Gastrocnemius medialis (tissue), 4 donors: Measurements from ENCODE around the gene GART. TPM values are rescaled to one million over a fixed set of nuclear protein-coding genes. Genes with fewer than 3 reads are reported as not detected.

Source experiments
- ATAC-seq, 2 donors: fragments of 150-250 bp; one replicate each; pipeline ENCODE4 v1.9.1; 2016
- DNase-seq, 2 donors: peaks; one replicate each; pipeline ENCODE4 v3.0.0-alpha.2; 2019
- H3K27ac ChIP-seq, 4 donors: fragments of 200-600 bp; sonication (generic); 1 replicate in 1 of 4; 2 replicates in 3 of 4; pipeline ENCODE4 v1.5.1; 2016 to 2018; ENCODE audit warnings: mild to moderate bottlenecking in 2 of 4, moderate library complexity in 1 of 4
- H3K27me3 ChIP-seq, 3 donors: fragments of 200-600 bp; sonication (generic) in 2 of 3; 1 replicate in 1 of 3; 2 replicates in 2 of 3; pipeline versions ENCODE4 v1.5.1 to v1.6.0; 2016 to 2019; ENCODE audit warnings: mild to moderate bottlenecking in 1 of 3, moderate library complexity in 1 of 3
- H3K36me3 ChIP-seq, 2 donors: fragments of 200-600 bp; sonication (generic) in 1 of 2; one replicate each; pipeline ENCODE4 v1.5.1; 2017 to 2018
- H3K4me1 ChIP-seq, 2 donors: fragments of 200-600 bp; sonication (generic) in 1 of 2; one replicate each; pipeline ENCODE4 v1.5.1; 2016 to 2017; ENCODE audit warnings: mild to moderate bottlenecking in 2 of 2
- H3K4me3 ChIP-seq, 4 donors: fragments of 200-600 bp; sonication (generic) in 3 of 4; 1 replicate in 1 of 4; 2 replicates in 3 of 4; pipeline ENCODE4 v1.5.1; 2016 to 2019; ENCODE audit warnings: mild to moderate bottlenecking in 2 of 4
- H3K9me3 ChIP-seq, 3 donors: fragments of 200-600 bp; sonication (generic) in 2 of 3; 1 replicate in 1 of 3; 2 replicates in 2 of 3; pipeline ENCODE4 v1.5.1; 2016 to 2019
- POLR2A ChIP-seq, 2 donors: fragments of 450-650 bp; IDR thresholded peaks; one replicate each; pipeline ENCODE4 v1.6.1; 2017; ENCODE audit warnings: antibody characterized with exemption in 2 of 2, mild to moderate bottlenecking in 2 of 2, moderate library complexity in 2 of 2
- in situ Hi-C, 4 donors: fragments of 200-750 bp; cut with MboI; loops; one replicate each; pipeline versions ENCODE4 v1.15.0 to v1.8.0; 2017; ENCODE audit warnings: low sequenced_read_pairs in 4 of 4
- intact Hi-C: fragments of 100-400 bp; cut with DNase I; formaldehyde crosslinking; loops from one replicate; pipeline ENCODE4 v1.15.1; 2023; ENCODE audit warnings: low total_unique reads
- total RNA-seq, 4 donors: library from RNA; depleted of rRNA; stranded (reverse); fragments of >200 nt; gene quantifications; one replicate each; pipeline versions ENCODE4 v1.1.0 to v1.2.3, GENCODE V29; 2016
- TF ChIP-seq, protein P1 (sequence below), 5 experiments: fragments of 450-650 bp in 3 of 5; fragments of 200-600 bp in 2 of 5; sonication (generic) in 2 of 5; IDR thresholded peaks in 4 of 5; conservative IDR thresholded peaks in 1 of 5; 1 replicate in 4 of 5; 2 replicates in 1 of 5; pipeline ENCODE4 v1.5.1; 2016 to 2019; ENCODE audit warnings: antibody characterized with exemption in 5 of 5, mild to moderate bottlenecking in 3 of 5, moderate library complexity in 3 of 5

The GART gene
- total RNA-seq, 4 donors from 2014 or later: 46.3 to 97.5 (median 55.4) TPM

DNA sequence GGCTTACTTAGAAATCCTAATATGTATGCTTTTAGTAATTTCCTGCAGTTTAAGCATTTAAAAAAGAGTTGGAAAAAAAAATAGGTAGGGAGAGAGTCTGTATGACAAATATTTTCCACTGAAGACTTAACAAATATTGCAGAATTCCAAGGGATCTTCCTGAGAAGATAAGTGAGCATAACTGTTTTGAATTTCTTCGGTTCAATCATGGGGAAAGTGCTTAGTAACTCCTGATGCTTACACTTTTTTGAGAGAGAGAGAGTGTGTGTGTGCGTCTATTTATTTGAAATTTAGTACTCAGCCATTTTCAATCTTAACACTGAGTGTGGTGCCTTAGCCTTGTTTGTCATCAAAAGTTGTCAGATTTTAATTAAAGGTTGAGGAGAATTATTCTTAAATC, 19.5 kb upstream of the GART start:
- intact Hi-C loops (no loop called here), in situ Hi-C loops (no loop called here)
- Histone ChIP-seq H3K4me1 (peaks cover 4 to 12% of the 10 kb centered on the region in 2 donors), H3K4me3 (no peak overlapping the region), H3K27ac (no peak overlapping the region), H3K27me3 (no peaks in the 10 kb centered on the region), H3K9me3 (no peaks in the 10 kb centered on the region), H3K36me3 (peaks cover 0 to 71% of the 10 kb centered on the region in 2 donors)
- TF ChIP-seq, protein P1, sequence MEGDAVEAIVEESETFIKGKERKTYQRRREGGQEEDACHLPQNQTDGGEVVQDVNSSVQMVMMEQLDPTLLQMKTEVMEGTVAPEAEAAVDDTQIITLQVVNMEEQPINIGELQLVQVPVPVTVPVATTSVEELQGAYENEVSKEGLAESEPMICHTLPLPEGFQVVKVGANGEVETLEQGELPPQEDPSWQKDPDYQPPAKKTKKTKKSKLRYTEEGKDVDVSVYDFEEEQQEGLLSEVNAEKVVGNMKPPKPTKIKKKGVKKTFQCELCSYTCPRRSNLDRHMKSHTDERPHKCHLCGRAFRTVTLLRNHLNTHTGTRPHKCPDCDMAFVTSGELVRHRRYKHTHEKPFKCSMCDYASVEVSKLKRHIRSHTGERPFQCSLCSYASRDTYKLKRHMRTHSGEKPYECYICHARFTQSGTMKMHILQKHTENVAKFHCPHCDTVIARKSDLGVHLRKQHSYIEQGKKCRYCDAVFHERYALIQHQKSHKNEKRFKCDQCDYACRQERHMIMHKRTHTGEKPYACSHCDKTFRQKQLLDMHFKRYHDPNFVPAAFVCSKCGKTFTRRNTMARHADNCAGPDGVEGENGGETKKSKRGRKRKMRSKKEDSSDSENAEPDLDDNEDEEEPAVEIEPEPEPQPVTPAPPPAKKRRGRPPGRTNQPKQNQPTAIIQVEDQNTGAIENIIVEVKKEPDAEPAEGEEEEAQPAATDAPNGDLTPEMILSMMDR (IDR thresholded peaks at IDR 0.05 in 4 of 5, conservative IDR thresholded peaks at IDR 0.05 in 1 of 5): no peak
- TF ChIP-seq POLR2A (IDR thresholded peaks at IDR 0.05): no peak
- DNase-seq (no peak), ATAC-seq (no peak)

DNA sequence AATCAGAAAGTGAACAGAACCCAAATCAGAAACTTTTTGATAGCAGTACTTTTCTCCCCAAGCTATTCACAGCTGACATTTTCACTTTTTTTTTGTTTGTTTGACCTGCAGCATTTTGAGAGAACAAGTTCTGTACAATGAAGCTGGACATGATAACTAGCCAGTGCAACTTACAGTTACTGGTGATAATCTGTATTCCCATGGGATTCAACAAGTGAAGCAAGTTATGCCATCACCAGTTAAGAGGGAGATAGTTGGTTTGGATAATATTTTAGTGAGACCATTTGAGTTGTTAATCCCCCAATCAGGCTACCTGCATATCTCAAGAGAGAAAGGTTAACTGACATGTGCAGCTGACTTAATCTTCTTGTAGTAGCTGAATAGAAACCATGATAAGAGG, 19.0 kb upstream of the GART start:
- no peak overlapping the region for H3K4me3 ChIP-seq
- intact Hi-C loops (no loop called here), in situ Hi-C loops (no loop called here)
- no peaks in the 10 kb centered on the region for H3K27me3 ChIP-seq
- peaks cover 0 to 75% of the 10 kb centered on the region in 2 donors for H3K36me3 ChIP-seq
- no peak for TF ChIP-seq POLR2A (IDR thresholded peaks at IDR 0.05)
- TF ChIP-seq, protein P1 (IDR thresholded peaks at IDR 0.05 in 4 of 5, conservative IDR thresholded peaks at IDR 0.05 in 1 of 5): no peak
- ATAC-seq: no peak
- no peaks in the 10 kb centered on the region for H3K9me3 ChIP-seq
- H3K27ac ChIP-seq: no peak overlapping the region
- no peak for DNase-seq
- H3K4me1 ChIP-seq: peaks cover 8 to 16% of the 10 kb centered on the region in 2 donors

DNA sequence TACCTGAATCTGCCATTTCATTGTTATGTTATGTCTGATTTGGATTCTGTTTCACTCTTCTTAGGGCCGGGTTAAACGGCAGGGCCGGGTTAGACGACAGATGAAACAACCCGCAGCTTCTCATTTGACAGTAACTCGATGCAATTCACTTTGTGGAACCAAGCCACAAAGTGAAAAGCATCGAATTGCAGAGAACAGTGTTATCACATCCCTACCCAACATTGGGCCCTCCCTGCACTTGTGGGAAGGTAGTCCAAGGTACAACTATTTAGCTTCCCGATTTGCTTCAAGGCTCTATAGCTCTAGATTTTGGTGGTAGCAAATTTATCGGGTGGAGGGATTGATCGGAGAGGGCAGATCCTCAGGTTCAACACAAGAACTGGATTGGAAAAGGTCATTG, 17.9 kb upstream of the GART start:
- Histone ChIP-seq H3K27ac (no peak overlapping the region), H3K4me1 (peaks cover 14 to 24% of the 10 kb centered on the region in 2 donors), H3K36me3 (peaks cover 0 to 83% of the 10 kb centered on the region in 2 donors), H3K4me3 (no peak overlapping the region), H3K27me3 (no peaks in the 10 kb centered on the region), H3K9me3 (no peaks in the 10 kb centered on the region)
- ATAC-seq (peak in 1 of 2 donors; percentile 56), DNase-seq (no peak)
- intact Hi-C loops: loop anchor here (5.0 kb wide), 1 partner anchor 32 kb away; no protein-coding TSS in a partner anchor
- in situ Hi-C loops: no loop called here
- TF ChIP-seq, protein P1 (IDR thresholded peaks at IDR 0.05 in 4 of 5, conservative IDR thresholded peaks at IDR 0.05 in 1 of 5): no peak
- TF ChIP-seq POLR2A (IDR thresholded peaks at IDR 0.05): no peak

DNA sequence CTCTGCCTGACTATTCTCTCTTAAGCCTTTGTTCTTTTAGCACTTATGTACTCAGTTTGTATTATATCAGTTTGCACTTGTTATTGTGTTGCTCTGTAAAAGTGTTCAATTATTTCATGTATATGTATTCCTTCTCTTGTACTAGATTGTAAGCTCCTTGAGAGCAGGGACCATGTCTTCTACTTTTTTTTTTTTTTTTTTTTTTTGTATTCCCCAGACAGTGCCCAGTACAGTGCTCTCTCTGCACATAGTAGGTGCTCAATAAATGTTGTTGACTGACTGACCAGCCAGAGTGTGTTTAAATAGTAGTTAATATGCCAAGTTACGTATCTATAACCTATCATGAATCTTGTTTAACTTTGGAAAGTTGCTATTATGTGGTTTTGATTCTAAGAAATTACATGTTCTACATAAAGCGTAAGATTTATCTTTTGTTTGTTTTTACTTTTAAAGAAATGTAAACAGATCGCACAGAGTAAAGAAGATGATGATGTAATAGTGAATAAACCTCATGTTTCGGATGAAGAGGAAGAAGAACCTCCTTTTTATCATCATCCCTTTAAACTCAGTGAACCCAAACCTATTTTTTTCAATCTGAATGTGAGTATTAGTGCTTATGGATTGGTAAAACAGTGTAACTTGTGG, 17.0 kb upstream of the GART start:
- peaks cover 14 to 24% of the 10 kb centered on the region in 2 donors for H3K4me1 ChIP-seq
- H3K9me3 ChIP-seq: no peaks in the 10 kb centered on the region
- H3K27me3 ChIP-seq: no peaks in the 10 kb centered on the region
- intact Hi-C loops: loop anchor here (5.0 kb wide), 1 partner anchor 33 kb away; no protein-coding TSS in a partner anchor
- H3K36me3 ChIP-seq: peaks cover 0 to 92% of the 10 kb centered on the region in 2 donors
- H3K27ac ChIP-seq: no peak overlapping the region
- TF ChIP-seq, protein P1 (IDR thresholded peaks at IDR 0.05 in 4 of 5, conservative IDR thresholded peaks at IDR 0.05 in 1 of 5): no peak
- no peak for TF ChIP-seq POLR2A (IDR thresholded peaks at IDR 0.05)
- DNase-seq (no peak), ATAC-seq (no peak)
- H3K4me3 ChIP-seq: no peak overlapping the region
- in situ Hi-C loops: no loop called here
